Cardiac septum (tissue), 1 donor: ENCODE measurements around the gene BTRC. TPM values are rescaled to one million over a fixed set of nuclear protein-coding genes. Genes with fewer than 3 reads are reported as not detected.

Experiments
- DNase-seq: peaks from one replicate; pipeline ENCODE4 v3.0.0-alpha.2; 2020; ENCODE audit warnings: low spot score
- intact Hi-C: fragments of 100-400 bp; cut with DNase I; formaldehyde crosslinking; loops from one replicate; pipeline ENCODE4 v1.14.0; 2022
- total RNA-seq: library from RNA; stranded (reverse); fragmentation: NEBNext Ultra II Directional; extraction: Animal tissue kit (Norgen Biotek cat#: 25700); gene quantifications from one replicate; pipeline ENCODE4 v1.2.1, GENCODE V29; 2021
- donor health status: DM: no; HTN: no; CAD: no.

The BTRC gene
- total RNA-seq, 1 donor from 2014 or later = 34.7 TPM

DNA sequence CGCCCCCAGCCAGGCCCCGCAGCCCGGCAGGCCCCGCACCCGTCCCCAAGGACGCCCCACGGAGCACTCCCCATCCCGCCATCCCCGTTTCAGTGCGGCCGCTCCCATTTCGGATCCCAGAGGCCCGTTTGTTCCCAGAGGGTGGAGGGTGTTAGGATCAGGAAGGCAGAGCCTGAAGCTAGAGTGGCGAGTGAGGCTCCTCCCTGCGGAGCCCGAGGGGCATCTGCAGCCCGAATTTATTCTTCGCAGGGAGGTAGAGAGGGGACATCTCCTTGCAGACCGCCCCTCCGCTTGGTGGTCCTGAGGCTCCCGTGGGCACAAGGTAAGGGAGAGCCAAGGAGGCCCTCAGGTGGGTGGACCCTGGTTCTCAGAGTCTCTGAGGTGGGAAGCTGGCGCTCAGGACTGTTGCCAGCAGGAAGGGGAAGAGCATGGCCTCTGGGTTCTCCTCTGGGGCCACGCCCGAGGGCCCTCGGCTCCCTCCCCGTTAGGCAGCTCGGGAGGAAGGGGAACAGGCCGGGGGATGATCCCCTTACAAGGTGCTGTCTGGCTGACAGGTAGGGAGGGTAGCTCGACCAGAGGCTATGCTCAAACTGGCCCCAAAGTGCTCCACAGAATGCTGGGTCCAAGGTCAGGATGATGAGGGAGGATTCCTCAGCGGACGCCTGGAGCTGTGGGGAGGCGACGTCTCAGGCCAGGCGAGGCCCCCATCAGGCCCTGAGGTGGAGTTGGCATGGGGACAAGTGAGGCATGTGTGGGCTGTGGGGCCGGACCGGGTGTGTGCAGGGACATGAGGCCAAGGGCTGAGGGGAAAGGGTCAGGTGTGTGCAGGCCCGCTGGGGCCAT, 216.7 kb downstream of the BTRC start:
- DNase-seq = peak; percentile 71
- intact Hi-C loops = loop anchor here (1.0 to 5.0 kb wide), 2 partner anchors 268 to 357 kb away; no protein-coding TSS in a partner anchor

DNA sequence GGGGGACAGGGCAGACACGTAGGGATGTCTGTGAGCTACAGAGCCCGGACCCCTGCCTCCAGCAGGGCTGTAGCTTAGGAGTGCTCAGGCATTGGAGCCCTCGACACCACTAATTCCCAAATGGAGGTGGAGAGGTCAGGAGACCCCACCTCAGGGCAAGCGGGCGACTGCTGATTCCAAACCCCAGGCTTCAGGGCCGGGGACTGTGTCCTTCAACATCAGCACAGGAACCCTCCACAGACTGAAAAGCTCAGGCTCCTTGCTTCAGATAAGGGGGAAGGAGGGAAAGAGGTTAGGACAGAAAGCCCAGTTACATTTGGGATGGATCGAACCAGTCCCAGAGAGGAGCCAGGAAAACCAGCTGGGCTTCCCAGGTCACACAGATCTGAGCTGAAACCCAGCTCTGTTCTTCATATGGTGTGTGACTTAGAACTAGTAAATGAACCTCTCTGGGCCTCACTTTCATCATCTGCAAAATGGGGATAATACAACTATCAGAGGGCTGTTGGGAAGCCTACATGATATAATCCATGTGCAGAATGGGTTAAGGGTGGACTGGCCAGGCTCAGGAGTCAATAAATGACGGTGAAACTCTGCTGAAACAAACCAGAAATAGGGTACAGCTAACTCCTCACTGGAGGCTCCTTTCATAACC, 217.4 kb downstream of the BTRC start:
- no peak for DNase-seq
- intact Hi-C loops = loop anchor here (5.0 kb wide), 1 partner anchor 269 kb away; no protein-coding TSS in a partner anchor

DNA sequence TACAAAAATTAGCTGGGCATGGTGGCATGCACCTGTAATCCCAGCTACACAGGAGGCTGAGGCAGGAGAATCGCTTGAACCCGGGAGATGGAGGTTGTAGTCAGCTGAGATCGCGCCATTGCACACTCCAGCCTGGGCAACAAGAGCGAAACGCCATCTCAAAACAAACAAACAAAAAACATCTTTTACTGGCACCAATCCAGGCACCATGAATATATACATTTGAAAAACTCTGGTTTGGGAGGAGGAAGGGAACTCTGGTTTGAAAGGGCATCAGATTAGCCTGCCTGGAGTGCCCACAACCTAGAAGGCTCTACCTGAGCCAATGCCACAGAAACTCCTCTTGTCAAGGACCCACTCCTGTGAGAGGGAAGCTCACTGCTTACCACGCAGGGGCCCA, 218.2 kb downstream of the BTRC start:
- DNase-seq = no peak
- intact Hi-C loops = loop anchor here (5.0 kb wide), 1 partner anchor 270 kb away; no protein-coding TSS in a partner anchor

DNA sequence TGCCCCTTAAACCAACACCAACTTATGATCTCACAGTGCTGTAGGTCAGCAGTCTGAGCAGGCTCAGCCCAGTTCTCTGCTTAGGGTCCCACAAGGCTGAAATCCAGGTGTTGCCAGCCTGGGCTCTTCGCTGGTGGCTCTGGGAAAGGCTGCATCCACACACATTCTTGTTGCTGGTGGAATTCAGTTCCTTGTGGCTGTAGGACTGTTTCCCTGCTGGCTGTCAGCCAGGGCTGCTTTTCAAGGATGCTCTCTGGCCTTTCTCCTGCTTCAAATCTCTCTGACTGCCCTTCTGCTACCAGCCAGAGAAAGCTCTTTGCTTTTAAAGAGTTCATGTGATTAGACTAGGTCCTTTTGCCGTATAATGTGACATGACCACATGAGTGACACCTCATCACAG, 218.8 kb downstream of the BTRC start:
- intact Hi-C loops = loop anchor here (5.0 kb wide), 1 partner anchor 270 kb away; no protein-coding TSS in a partner anchor
- DNase-seq = no peak

DNA sequence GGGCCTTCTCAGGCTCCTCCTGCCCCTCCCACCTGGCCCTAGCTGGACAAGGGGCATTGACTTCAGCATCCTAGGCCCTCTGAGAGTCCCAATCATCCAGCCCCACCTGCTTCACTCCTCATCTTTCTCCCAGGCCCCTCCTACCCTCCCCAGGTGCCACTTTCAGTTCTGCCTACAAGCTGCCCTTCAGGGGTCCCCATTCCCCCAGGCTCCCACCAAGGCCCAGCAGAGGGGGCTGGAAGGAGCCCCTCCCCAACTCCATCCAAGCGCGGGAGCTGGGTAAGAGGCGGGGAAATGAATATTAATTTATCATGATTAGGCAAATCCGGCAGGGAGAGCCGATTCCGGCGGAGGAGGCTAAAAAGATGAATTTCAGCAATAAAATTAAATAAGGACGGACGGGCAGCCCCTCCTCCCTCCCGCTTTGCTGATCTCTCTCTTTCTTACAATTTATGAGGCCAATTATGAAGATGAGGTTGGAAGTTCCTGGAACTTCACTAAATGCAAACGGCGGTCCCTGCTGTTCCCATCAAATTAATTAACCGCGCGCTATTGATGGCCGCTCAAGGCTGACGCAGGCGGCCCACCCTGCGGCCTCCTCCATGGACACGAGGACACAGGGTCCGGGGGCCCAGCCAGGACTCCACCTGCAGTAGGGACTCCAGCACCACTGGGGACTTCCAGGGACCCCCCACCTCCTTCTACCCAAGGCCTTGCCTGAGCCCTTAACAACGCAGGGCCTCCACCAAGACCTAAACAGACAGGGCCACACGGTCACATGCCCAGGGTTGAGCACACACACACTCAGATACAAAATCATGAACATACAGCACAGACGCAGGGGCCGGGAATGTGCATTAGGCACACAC, 220.2 kb downstream of the BTRC start:
- intact Hi-C loops = loop anchor here (5.0 kb wide), 1 partner anchor 272 kb away; no protein-coding TSS in a partner anchor
- DNase-seq = no peak

DNA sequence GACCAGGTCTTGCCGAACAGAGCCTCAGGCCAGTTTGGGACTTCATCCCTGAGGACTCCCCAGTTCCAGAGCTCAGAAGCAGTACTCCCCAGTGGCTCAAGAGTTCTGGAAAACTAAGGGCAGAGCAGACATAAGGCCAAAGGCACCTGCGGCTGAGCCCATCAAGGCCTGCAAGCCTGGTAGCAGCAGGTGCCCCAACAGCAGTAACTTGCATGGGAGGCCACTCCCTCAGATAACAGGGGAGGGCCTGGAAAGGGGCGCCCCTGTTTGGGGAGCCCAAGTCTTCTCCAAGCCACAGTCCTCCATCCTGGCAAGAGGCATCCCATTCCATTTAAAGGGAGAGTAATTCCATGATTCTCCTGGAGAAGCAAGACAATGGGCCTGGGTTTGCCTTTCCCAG, 221.1 kb downstream of the BTRC start:
- DNase-seq = no peak
- intact Hi-C loops = no loop called here

DNA sequence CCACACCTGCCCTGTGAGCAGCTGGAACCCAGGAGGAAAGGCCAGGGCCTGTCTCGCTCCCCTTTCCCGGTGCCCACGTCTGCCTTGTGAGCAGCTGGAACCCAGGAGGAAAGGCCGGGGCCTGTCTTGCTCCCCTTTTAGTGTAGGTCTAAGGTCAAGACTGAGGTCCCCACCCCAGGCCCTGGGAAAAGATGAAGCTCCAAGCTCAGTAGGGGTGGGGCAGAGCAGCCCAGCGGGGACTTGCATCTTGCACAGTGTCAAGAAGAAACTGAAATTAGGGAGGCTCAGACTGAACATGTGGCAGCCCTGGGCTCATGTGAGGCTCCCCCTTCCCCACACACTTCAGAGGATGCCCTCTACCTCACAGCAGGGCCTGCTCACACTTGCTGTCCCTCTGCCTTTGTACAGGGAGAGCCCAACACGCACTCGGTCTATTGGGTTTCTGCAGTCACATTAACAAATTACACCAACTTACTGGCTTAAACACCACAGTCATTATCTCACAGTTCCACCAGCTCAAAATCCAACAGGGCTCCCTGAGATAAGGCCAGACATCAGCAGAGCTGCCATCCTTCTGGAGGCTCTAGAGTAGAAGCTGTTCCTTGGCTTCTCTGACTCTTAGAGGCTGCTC, 221.7 kb downstream of the BTRC start:
- no peak for DNase-seq
- intact Hi-C loops = no loop called here

DNA sequence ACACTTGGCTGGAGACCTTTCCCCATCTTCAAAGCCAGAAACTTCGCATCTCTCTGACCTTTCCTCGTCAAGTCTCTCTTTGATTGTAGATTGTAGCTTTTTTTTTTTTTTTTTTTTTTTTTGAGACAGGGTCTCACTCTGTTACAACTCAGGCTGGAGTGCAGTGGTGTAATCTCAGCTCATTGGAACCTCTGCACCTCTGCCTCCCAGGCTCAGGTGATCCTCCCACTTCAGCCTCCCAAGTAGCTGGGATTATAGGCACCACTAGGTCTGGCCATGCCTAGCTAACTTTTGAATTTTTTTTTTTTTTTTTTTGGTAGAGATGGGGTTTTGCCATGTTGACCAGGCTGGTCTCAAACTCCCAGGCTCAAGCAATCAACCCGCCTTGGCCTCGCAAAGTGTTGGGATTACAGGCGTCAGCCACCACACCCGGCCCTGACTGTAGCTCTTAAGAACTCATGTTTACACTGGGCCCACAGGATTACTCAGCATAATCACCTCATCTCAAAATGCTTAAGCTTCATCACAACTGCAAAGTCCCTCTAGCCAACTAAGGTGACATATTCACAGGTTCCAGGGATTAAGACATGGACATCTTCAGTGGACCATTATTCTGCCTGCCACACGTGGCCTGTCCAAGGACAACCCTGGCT, 222.4 kb downstream of the BTRC start:
- intact Hi-C loops = no loop called here
- DNase-seq = no peak

DNA sequence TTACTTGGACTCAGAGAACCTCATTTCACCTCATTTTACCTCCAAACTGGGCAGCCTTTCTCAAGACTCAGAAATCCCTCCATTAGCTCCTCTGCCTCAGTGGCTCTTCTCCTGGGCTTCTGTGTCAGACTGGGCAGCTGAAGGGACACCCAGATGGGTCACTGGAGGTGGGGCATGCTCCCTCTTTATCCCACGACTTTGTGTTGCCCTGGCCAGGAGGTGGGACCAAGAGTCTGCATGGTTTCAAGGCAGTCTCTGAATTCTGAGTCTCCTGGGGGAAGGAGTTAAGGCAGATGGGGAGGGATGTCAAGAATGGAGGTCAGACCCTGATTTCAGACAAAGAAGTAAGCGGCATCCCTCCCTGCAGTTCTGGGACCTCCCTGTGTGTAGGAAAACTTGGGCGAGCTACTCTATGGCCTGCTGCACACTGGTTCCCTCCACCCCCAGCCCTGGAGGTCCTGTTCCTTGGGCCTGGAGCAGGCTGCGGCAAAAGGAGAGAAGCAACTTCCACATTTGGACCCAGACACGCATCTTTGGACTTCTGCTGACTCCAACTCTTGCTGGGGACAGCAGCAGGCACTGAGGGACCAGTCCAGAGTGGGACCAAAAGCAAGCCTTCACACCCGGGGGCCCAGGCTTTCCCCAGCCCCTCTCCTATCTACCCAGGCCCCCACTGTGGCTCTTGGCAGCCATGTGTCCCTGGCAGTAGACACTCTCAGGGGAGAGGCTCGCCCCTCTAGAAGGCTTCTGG, 223.3 kb downstream of the BTRC start:
- DNase-seq = no peak
- intact Hi-C loops = no loop called here

DNA sequence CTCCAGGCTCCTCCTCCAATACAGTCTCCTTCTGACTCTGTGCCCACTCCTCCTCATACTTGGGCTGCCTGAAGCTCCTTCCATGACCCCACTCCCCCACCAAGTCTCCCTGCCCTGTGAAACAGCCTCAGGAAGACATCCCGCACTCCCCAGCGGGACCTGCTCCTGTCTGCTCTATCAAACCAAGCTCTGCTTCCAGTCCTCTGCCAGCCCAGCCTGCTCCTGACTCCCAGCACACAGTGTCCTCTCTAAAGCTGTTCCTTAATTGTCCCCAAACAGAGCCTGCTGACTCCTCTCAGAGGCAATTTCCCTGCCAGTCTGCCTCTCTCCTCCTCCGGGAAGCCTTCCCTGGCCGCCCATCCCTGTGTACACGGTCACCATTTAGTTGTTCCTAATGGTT, 224.2 kb downstream of the BTRC start:
- intact Hi-C loops = no loop called here
- no peak for DNase-seq

DNA sequence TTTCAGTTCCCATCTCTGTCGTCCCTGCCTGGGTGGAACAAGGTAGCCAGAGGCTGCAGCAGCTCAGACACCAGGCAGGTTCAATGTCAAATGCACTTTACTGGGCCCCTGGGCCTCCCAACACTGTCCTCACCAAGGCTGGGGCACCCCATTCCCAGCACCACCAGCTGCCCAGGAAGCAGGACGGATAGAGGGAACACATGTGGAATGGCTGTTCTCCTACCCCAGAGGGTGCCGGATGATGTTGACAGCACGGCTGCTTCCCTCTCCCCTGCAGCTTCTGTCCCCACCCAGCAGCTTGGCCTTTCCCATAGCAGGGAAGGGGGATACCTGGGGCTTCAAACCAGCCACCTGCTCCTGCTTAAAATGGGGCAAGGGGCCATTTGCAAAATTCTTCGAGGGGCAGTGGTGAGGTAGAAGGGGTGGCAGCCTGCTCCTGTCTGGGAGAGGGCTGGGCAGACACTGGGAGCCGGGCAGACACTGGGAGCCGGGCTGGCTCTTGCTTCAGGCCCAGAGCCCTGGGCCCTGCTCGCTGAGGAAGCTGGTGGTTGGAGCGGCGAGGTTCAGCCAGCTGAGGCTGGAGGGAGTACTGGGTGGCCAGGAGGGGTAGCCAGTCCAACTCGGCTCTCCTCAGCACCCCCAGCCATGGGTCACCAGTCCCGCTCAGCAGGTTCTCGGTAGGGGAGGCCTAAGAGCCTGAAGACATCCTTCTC, 225.0 kb downstream of the BTRC start:
- no peak for DNase-seq
- intact Hi-C loops = no loop called here

DNA sequence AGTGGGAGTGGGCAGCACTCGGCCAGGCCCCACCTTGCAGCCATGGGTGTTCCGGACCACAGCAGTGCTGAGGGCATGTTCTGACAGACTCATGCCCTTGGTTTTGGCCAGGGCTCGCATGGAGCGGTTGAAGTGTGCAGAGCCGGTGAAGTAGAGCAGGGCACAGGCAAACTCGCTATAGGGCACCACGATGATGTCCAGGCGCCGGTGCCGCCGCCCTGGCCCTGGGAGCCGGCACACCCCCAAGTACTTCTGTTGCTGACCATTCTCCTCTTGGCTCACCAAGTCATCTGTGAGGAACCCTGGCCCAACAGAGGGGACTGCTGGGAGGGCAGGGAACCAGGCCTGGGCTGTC, 225.5 kb downstream of the BTRC start:
- no peak for DNase-seq
- intact Hi-C loops = no loop called here

DNA sequence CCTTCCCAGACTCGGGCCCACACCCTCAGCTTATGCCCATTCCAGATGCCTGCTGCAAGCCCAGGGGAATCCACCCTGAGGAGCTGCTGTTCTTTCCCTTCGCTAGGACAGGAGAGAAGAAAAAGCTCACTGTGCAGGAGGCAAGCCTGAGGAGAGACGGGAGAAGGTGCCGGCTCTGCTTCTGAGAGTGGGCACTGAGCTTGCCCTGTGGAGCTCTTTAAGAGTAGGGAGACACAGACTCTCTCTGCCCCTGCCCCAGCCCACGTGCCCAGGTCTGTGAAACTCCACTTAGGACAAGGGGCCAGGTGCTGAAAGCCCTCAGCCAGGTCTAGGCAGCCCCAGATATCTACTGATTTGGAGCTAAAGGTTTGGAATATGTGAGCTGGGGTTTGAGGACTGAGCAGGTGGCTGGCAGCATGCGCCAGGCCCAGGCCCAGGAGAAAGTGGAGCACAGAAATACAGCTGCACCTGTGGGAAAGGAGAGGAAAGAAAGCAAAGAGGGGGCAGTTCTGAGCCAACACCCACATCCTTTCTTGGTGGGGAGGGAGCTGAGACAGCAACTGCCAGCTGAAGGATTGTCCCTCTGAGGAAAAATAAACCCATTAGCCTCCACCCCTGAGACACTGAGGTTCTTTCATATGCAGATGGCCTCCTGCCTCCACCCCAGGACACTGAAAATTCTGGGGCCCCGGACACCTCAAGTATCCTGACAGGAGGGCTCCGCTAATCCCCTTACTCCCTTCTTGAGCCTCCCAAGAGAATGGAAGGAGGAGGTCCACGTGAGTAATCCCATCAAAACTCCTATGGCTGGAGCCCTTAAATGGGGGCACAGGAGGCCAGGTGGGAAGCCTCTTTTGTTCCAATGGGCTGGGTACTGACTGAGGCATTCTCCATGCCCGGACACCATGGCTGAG, 226.8 kb downstream of the BTRC start:
- no peak for DNase-seq
- intact Hi-C loops = no loop called here

DNA sequence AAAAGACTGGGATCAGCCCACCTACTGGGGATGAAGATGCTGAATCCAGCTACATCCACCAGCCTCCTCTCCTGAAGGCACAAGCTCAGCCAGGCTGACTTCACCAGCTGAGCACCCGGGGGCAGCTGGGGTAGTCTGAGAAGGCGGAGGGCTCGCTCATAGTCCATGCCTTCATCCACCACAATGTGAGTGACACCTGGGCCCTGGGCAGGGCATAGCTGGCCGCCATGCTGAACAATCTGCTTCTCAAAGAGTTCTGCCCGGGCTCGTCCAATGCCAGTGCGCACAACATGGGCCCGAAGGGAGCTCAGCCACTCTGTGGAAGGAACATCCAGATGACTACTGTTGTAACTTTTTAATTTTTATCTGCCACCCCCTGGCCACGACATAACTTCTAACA, 231.9 kb downstream of the BTRC start:
- DNase-seq = no peak
- intact Hi-C loops = no loop called here

DNA sequence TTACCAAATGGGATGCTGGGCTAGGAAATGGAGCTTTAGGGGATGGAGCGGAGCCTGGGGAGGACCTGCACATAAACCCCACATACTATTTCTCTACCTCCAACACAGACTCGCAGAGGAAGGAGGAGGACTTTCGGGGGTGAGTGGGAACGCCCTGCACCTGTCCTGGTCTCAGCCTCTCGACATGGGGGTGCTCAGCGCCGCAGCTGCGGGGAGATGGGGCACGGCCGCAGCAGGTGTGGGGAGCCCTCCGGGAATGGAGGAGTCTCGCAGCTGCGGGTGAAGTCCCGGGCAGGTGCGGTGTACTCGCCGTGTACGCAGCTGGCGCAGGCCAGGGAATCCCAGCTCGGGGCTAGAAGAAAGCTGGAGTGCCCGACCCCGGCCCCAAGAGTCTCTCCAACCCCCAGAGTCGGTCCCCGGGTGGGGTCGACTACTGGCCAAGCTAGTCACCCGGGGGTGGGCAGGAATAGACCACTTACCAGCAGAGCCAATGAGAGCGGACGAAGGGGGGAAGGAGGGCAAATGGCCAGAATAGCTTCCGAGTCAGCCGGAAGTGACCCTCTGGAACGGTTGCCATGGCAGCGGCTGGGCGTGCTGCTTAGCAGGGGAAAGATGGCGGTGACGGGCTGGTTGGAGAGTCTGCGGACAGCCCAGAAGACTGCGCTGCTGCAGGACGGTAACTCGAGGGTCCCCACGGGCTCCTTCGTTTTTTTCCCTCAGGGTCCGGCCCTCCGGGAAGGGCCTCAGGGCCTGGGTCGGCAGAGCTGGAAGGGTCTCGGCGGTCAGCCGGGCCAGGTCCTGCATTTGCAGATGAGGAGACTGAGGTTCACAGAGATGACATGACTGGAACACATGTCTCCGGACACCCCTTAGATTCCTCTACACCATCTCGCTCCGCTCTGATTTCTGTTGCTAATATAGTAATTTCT, 234.0 kb downstream of the BTRC start, which contains the start of the genes DPCD and POLL:
TSS of gene DPCD (plus strand) at position 597 of the 929 bp plus-strand sequence. CDS start at position 613, 16 bp downstream.
TSS of gene POLL (minus strand) at position 533 of the 929 bp plus-strand sequence. CDS start 897 bp downstream, outside the sequence.
- intact Hi-C loops = no loop called here
- DNase-seq = peak; percentile 98
